OCI-LY7 (cell line): ENCODE measurements around the gene ZNF462. TPM values are rescaled to one million over a fixed set of nuclear protein-coding genes. Genes with fewer than 3 reads are reported as not detected.

Experiments
- BruUV-seq: library from RNA; stranded (reverse); fragments of 400-500 nt; replicated peaks from 2 replicates; lab custom pipeline; 2021; lab: Mats Ljungman, UMichigan
- CTCF ChIA-PET: fragments of 300-600 bp; sonication (Branson Sonifier 250); formaldehyde crosslinking; loops from one replicate; lab custom pipeline; 2022; ENCODE audit warnings: antibody characterized with exemption; ENCODE audit not compliant: unreplicated experiment; lab: Charles Lee
- POLR2A ChIA-PET: fragments of 300-600 bp; sonication (Branson Sonifier 250); formaldehyde crosslinking; loops from one replicate; lab custom pipeline; 2022; ENCODE audit warnings: antibody characterized with exemption; lab: Charles Lee
- DNase-seq: peaks from one replicate; pipeline ENCODE4 v3.0.0-alpha.2; 2015; ENCODE audit warnings: low spot score
- H2AFZ ChIP-seq: fragments of 200-600 bp; sonication (generic), shearing (Covaris generic); 2 replicates; pipeline ENCODE4 v1.6.1; 2014; ENCODE audit warnings: mild to moderate bottlenecking, antibody characterized with exemption, low read length, moderate library complexity
- H3K27ac ChIP-seq: fragments of 200-600 bp; sonication (generic); 2 replicates; pipeline ENCODE4 v1.5.1; 2014; ENCODE audit warnings: mixed run types, low read depth, mild to moderate bottlenecking, moderate library complexity, low read length, inconsistent platforms; ENCODE audit not compliant: poor library complexity, severe bottlenecking
- H3K36me3 ChIP-seq: fragments of 200-600 bp; sonication (generic); 2 replicates; pipeline ENCODE4 v1.6.1; 2014; ENCODE audit warnings: mild to moderate bottlenecking, antibody characterized with exemption, low read length, moderate library complexity, mixed read lengths; ENCODE audit not compliant: insufficient read depth
- H3K4me1 ChIP-seq: fragments of 200-600 bp; sonication (generic); 2 replicates; pipeline ENCODE4 v1.5.1; 2014; ENCODE audit warnings: mild to moderate bottlenecking, low read length; ENCODE audit not compliant: insufficient read depth, poor library complexity, severe bottlenecking
- H3K4me2 ChIP-seq: fragments of 200-600 bp; sonication (generic); 2 replicates; pipeline ENCODE4 v1.6.1; 2014; ENCODE audit warnings: mild to moderate bottlenecking, low read length
- H3K4me3 ChIP-seq: fragments of 200-600 bp; sonication (generic); 2 replicates; pipeline ENCODE4 v1.5.1; 2014; ENCODE audit warnings: mild to moderate bottlenecking, low read depth, low read length; ENCODE audit not compliant: poor library complexity, severe bottlenecking
- H3K79me2 ChIP-seq: fragments of 200-600 bp; sonication (generic); 2 replicates; pipeline ENCODE4 v1.6.1; 2016; ENCODE audit warnings: low read depth, mild to moderate bottlenecking, low read length, moderate library complexity, mixed read lengths; ENCODE audit not compliant: insufficient read depth
- H3K9me2 ChIP-seq: fragments of 200-600 bp; sonication (generic); 2 replicates; pipeline ENCODE4 v1.6.1; 2016; ENCODE audit warnings: mild to moderate bottlenecking, low read length, mixed read lengths; ENCODE audit not compliant: insufficient read depth
- H3K9me3 ChIP-seq: fragments of 200-600 bp; sonication (generic); 2 replicates; pipeline ENCODE4 v1.6.1; 2014; ENCODE audit warnings: mild to moderate bottlenecking, mixed run types, low read length, mixed read lengths
- H4K20me1 ChIP-seq: fragments of 200-600 bp; sonication (generic); 2 replicates; pipeline ENCODE4 v1.6.1; 2014; ENCODE audit warnings: mild to moderate bottlenecking, antibody characterized with exemption, low read length, moderate library complexity, mixed read lengths; ENCODE audit not compliant: insufficient read depth
- EZH2phosphoT487 ChIP-seq: fragments of 200-600 bp; sonication (generic); IDR thresholded peaks from 2 replicates; pipeline ENCODE4 v1.6.1; 2018; ENCODE audit warnings: low read depth, borderline replicate concordance, mild to moderate bottlenecking, mixed run types, antibody characterized with exemption, low read length, moderate library complexity, mixed read lengths
- intact Hi-C: fragments of 100-400 bp; cut with micrococcal nuclease; formaldehyde crosslinking; loops from one replicate; pipeline ENCODE4 v1.10.0; 2022; ENCODE audit not compliant: unreplicated experiment
- total RNA-seq, 2 experiments: library from RNA; depleted of rRNA in 1 of 2; stranded (reverse); fragments of >200 nt in 1 of 2; shearing (Covaris generic) in 1 of 2; gene quantifications; 2 replicates each; pipeline ENCODE4 v1.2.3, GENCODE V29; 2014 to 2022
- TF ChIP-seq, protein P1 (sequence below): fragments of 200-600 bp; sonication (generic); conservative IDR thresholded peaks from 2 replicates; pipeline ENCODE4 v1.5.1; 2014; ENCODE audit warnings: mild to moderate bottlenecking, antibody characterized with exemption, low read length, moderate library complexity, mixed read lengths

The ZNF462 gene
- total RNA-seq, 2 experiments from 2014 or later: 0.88 to 1.1 TPM

DNA sequence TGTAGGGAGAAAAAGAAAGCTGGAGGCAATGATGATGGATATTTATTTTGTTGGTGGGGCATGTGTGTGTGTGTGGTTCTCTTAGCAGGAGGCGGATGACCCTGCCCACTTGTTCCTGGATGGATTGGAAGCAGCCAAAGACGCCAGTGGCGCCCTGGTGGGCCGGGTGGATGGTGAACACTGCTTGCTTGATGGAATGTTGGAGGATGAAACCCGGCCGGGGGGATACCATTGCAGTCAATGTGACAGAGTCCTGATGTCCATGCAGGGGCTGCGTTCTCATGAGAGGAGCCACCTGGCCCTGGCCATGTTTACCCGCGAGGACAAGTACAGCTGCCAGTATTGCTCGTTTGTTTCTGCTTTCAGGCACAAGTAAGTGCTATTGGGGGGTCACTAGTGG, 69.2 kb downstream of the ZNF462 start:
- intact Hi-C loops: no loop called here
- no peaks in the 10 kb centered on the region for H3K36me3 ChIP-seq
- no peaks in the 10 kb centered on the region for H3K79me2 ChIP-seq
- no peaks in the 10 kb centered on the region for H3K4me1 ChIP-seq
- no peak overlapping the region for H3K4me3 ChIP-seq
- no peak for DNase-seq
- H3K9me2 ChIP-seq: no peaks in the 10 kb centered on the region; the same call in 1 of the 2 replicates
- ChIA-PET CTCF (no interaction called here), POLR2A (interaction anchor here (1.1 to 1.7 kb wide), 2 partner anchors 10 kb away, joined by 3 to 7 read pairs; no protein-coding TSS in a partner anchor)
- H3K27ac ChIP-seq: no peak overlapping the region
- no peak overlapping the region for H2AFZ ChIP-seq
- TF ChIP-seq, protein P1, sequence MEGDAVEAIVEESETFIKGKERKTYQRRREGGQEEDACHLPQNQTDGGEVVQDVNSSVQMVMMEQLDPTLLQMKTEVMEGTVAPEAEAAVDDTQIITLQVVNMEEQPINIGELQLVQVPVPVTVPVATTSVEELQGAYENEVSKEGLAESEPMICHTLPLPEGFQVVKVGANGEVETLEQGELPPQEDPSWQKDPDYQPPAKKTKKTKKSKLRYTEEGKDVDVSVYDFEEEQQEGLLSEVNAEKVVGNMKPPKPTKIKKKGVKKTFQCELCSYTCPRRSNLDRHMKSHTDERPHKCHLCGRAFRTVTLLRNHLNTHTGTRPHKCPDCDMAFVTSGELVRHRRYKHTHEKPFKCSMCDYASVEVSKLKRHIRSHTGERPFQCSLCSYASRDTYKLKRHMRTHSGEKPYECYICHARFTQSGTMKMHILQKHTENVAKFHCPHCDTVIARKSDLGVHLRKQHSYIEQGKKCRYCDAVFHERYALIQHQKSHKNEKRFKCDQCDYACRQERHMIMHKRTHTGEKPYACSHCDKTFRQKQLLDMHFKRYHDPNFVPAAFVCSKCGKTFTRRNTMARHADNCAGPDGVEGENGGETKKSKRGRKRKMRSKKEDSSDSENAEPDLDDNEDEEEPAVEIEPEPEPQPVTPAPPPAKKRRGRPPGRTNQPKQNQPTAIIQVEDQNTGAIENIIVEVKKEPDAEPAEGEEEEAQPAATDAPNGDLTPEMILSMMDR: no peak
- no peak for TF ChIP-seq EZH2phosphoT487
- H3K4me2 ChIP-seq: no peak overlapping the region
- H3K9me3 ChIP-seq: no peaks in the 10 kb centered on the region
- no peaks in the 10 kb centered on the region for H4K20me1 ChIP-seq
- BruUV-seq: no TSS peak

DNA sequence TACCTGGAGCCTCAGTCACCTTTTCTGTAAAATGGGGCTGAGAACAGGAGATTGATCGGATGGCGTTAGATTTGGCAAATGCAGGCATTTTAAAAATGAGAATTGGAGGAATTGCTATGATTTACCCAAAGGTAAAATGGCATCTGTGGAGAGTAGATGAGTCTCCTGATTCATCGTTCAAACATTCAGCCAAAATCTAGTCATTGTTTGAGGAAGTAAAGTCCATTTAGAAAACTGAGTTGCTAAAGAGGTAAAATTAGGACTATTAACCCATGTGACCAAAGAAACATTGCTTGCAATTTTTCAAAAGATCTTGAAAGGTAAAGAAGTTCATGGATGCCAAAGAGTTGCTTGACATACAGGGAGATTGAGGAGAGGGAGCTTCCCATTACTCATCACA, 69.7 kb downstream of the ZNF462 start:
- intact Hi-C loops: no loop called here
- ChIA-PET CTCF (no interaction called here), POLR2A (interaction anchor here (1.1 kb wide), 1 partner anchor 10 kb away, joined by 3 read pairs; no protein-coding TSS in a partner anchor)
- TF ChIP-seq, protein P1: no peak
- no peak for TF ChIP-seq EZH2phosphoT487
- Histone ChIP-seq H3K4me1 (no peaks in the 10 kb centered on the region), H2AFZ (no peak overlapping the region), H3K36me3 (no peaks in the 10 kb centered on the region), H3K27ac (no peak overlapping the region), H3K9me3 (no peaks in the 10 kb centered on the region), H3K4me2 (no peak overlapping the region), H3K4me3 (no peak overlapping the region), H3K9me2 (no peaks in the 10 kb centered on the region; the same call in 1 of the 2 replicates), H4K20me1 (no peaks in the 10 kb centered on the region), H3K79me2 (no peaks in the 10 kb centered on the region)
- no TSS peak for BruUV-seq
- no peak for DNase-seq

DNA sequence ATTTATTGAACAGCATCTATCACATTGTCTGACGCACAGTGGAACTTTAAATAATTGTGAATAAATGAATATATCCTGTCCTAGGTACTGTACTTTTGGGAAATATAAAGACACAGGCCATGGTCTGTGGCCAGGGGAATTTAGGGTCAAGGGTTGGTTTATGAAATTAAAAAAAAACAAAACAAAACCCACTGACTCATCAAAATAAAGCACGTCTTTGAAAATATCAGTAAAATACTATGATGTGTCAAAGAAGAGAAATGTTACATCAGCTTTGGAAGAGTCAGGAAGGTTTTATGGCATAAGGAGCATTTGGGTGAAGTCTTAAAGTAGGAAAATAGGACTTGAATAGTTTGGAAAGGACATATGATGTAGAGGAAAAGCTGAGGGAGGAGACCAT, 70.5 kb downstream of the ZNF462 start:
- no peaks in the 10 kb centered on the region for H3K9me3 ChIP-seq
- ChIA-PET CTCF (no interaction called here), POLR2A (interaction anchor here (1.1 kb wide), 1 partner anchor 11 kb away, joined by 3 read pairs; no protein-coding TSS in a partner anchor)
- BruUV-seq: no TSS peak
- no peak overlapping the region for H2AFZ ChIP-seq
- no peak for DNase-seq
- H3K4me2 ChIP-seq: no peak overlapping the region
- H3K79me2 ChIP-seq: no peaks in the 10 kb centered on the region
- H4K20me1 ChIP-seq: no peaks in the 10 kb centered on the region
- no peaks in the 10 kb centered on the region for H3K4me1 ChIP-seq
- H3K4me3 ChIP-seq: no peak overlapping the region
- no peak overlapping the region for H3K27ac ChIP-seq
- no peak for TF ChIP-seq EZH2phosphoT487
- TF ChIP-seq, protein P1: no peak
- no peaks in the 10 kb centered on the region for H3K36me3 ChIP-seq
- intact Hi-C loops: no loop called here
- no peaks in the 10 kb centered on the region; the same call in 1 of the 2 replicates for H3K9me2 ChIP-seq
